ENCODE results near the gene UGT2B10.

Gene UGT2B10

DNA sequence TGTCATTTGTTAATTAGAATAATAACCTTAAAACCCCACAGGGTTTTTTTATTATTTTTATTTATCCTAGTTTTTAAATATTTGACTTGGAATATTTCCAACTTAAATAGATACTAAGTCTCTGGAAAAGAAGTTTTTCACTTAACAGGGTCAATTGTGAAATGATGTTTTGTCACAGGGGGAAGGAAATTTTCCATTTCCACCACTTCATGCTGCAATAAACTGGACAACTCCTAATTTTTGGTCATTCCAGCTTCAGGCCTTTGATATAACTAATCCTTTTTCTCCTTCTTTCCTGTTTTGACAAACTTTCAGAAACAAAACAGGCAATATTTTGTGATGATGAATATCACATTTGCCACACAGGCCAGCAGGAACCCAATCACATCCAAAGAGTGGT lies 45.3 kb downstream of the UGT2B10 start:
- H3K9me3 ChIP-seq (ENCODE audit: severe bottlenecking), result no peaks in the 10 kb centered on the region
- DNase-seq (ENCODE audit: low spot score) (no peak), ATAC-seq (ENCODE audit: low read depth) (no peak)
- no peaks in the 10 kb centered on the region for H3K36me3 ChIP-seq (ENCODE audit: low read depth)
- peaks cover 5% of the 10 kb centered on the region for H3K4me1 ChIP-seq (ENCODE audit: insufficient read depth, poor library complexity, severe bottlenecking)
- H3K27me3 ChIP-seq (ENCODE audit: insufficient read depth, poor library complexity, severe bottlenecking), result no peaks in the 10 kb centered on the region
- no peak overlapping the region for H3K27ac ChIP-seq (ENCODE audit: poor library complexity, severe bottlenecking)
- TF ChIP-seq, protein P1, sequence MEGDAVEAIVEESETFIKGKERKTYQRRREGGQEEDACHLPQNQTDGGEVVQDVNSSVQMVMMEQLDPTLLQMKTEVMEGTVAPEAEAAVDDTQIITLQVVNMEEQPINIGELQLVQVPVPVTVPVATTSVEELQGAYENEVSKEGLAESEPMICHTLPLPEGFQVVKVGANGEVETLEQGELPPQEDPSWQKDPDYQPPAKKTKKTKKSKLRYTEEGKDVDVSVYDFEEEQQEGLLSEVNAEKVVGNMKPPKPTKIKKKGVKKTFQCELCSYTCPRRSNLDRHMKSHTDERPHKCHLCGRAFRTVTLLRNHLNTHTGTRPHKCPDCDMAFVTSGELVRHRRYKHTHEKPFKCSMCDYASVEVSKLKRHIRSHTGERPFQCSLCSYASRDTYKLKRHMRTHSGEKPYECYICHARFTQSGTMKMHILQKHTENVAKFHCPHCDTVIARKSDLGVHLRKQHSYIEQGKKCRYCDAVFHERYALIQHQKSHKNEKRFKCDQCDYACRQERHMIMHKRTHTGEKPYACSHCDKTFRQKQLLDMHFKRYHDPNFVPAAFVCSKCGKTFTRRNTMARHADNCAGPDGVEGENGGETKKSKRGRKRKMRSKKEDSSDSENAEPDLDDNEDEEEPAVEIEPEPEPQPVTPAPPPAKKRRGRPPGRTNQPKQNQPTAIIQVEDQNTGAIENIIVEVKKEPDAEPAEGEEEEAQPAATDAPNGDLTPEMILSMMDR (IDR thresholded peaks at IDR 0.05; ENCODE audit: poor library complexity, severe bottlenecking), result no peak
- H3K4me3 ChIP-seq (ENCODE audit: severe bottlenecking), result no peak overlapping the region

GRCh38 chr4:68864438-68865187 lies 48.8 kb downstream of the UGT2B10 start:
- Histone ChIP-seq H3K36me3 (ENCODE audit: low read depth) (no peaks in the 10 kb centered on the region), H3K27ac (ENCODE audit: poor library complexity, severe bottlenecking) (no peak overlapping the region), H3K4me1 (ENCODE audit: insufficient read depth, poor library complexity, severe bottlenecking) (peaks cover 5% of the 10 kb centered on the region), H3K4me3 (ENCODE audit: severe bottlenecking) (no peak overlapping the region), H3K27me3 (ENCODE audit: insufficient read depth, poor library complexity, severe bottlenecking) (no peaks in the 10 kb centered on the region), H3K9me3 (ENCODE audit: severe bottlenecking) (no peaks in the 10 kb centered on the region)
- DNase-seq (ENCODE audit: low spot score) (no peak), ATAC-seq (ENCODE audit: low read depth) (no peak; the same call in 1 of the 3 replicates)
- TF ChIP-seq, protein P1 (IDR thresholded peaks at IDR 0.05; ENCODE audit: poor library complexity, severe bottlenecking), result no peak

GRCh38 chr4:68865188-68865638 lies 49.4 kb downstream of the UGT2B10 start:
- no peak for DNase-seq (ENCODE audit: low spot score)
- ATAC-seq (ENCODE audit: low read depth), result no peak
- no peak overlapping the region for H3K27ac ChIP-seq (ENCODE audit: poor library complexity, severe bottlenecking)
- peaks cover 5% of the 10 kb centered on the region for H3K4me1 ChIP-seq (ENCODE audit: insufficient read depth, poor library complexity, severe bottlenecking)
- no peaks in the 10 kb centered on the region for H3K27me3 ChIP-seq (ENCODE audit: insufficient read depth, poor library complexity, severe bottlenecking)
- H3K9me3 ChIP-seq (ENCODE audit: severe bottlenecking), result no peaks in the 10 kb centered on the region
- TF ChIP-seq, protein P1 (IDR thresholded peaks at IDR 0.05; ENCODE audit: poor library complexity, severe bottlenecking), result no peak
- H3K36me3 ChIP-seq (ENCODE audit: low read depth), result no peaks in the 10 kb centered on the region
- no peak overlapping the region for H3K4me3 ChIP-seq (ENCODE audit: severe bottlenecking)

GRCh38 chr4:68865760-68866159 lies 50.0 kb downstream of the UGT2B10 start:
- Histone ChIP-seq H3K4me1 (ENCODE audit: insufficient read depth, poor library complexity, severe bottlenecking) (peaks cover 5% of the 10 kb centered on the region), H3K4me3 (ENCODE audit: severe bottlenecking) (no peak overlapping the region), H3K27me3 (ENCODE audit: insufficient read depth, poor library complexity, severe bottlenecking) (no peaks in the 10 kb centered on the region), H3K9me3 (ENCODE audit: severe bottlenecking) (no peaks in the 10 kb centered on the region), H3K36me3 (ENCODE audit: low read depth) (no peaks in the 10 kb centered on the region), H3K27ac (ENCODE audit: poor library complexity, severe bottlenecking) (no peak overlapping the region)
- ATAC-seq (ENCODE audit: low read depth) (no peak), DNase-seq (ENCODE audit: low spot score) (no peak)
- TF ChIP-seq, protein P1 (IDR thresholded peaks at IDR 0.05; ENCODE audit: poor library complexity, severe bottlenecking), result no peak

DNA sequence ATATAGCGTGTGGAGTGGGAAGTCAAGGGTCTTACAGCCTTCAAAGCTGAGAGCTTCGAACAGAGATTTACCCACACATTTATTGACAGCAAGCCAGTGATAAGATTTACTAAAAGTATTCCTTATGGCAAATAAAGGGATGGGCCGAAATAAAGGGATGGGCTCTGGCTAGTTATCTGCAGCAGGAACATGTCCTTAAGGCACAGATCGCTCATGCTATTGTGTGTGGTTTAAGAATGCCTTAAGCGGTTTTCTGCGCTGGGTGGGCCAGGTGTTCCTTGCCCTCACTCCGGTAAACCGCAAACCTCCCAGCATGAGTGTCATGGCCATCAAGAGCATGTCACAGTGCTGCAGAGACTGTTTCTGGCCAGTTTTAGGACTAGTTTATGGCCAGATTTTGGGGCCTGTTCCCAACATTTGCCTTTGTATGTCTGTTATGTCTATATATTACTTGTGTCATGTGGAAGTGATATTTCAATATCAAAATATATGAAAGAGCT lies 53.5 kb downstream of the UGT2B10 start:
- Histone ChIP-seq H3K36me3 (ENCODE audit: low read depth) (no peaks in the 10 kb centered on the region), H3K4me3 (ENCODE audit: severe bottlenecking) (no peak overlapping the region), H3K27ac (ENCODE audit: poor library complexity, severe bottlenecking) (no peak overlapping the region), H3K4me1 (ENCODE audit: insufficient read depth, poor library complexity, severe bottlenecking) (peaks cover 12% of the 10 kb centered on the region), H3K9me3 (ENCODE audit: severe bottlenecking) (no peaks in the 10 kb centered on the region), H3K27me3 (ENCODE audit: insufficient read depth, poor library complexity, severe bottlenecking) (no peaks in the 10 kb centered on the region)
- ATAC-seq (ENCODE audit: low read depth) (no peak), DNase-seq (ENCODE audit: low spot score) (no peak)
- TF ChIP-seq, protein P1 (IDR thresholded peaks at IDR 0.05; ENCODE audit: poor library complexity, severe bottlenecking), result no peak
